ENCODE measurements around the gene TIFAB. TPM values are rescaled to one million over a fixed set of nuclear protein-coding genes. Genes with fewer than 3 reads are reported as not detected.

The TIFAB gene
- total and polyA plus RNA-seq, 7 experiments from 2014 or later = 0.05 to 1.1 (median 0.08) TPM; not detected in 4

DNA sequence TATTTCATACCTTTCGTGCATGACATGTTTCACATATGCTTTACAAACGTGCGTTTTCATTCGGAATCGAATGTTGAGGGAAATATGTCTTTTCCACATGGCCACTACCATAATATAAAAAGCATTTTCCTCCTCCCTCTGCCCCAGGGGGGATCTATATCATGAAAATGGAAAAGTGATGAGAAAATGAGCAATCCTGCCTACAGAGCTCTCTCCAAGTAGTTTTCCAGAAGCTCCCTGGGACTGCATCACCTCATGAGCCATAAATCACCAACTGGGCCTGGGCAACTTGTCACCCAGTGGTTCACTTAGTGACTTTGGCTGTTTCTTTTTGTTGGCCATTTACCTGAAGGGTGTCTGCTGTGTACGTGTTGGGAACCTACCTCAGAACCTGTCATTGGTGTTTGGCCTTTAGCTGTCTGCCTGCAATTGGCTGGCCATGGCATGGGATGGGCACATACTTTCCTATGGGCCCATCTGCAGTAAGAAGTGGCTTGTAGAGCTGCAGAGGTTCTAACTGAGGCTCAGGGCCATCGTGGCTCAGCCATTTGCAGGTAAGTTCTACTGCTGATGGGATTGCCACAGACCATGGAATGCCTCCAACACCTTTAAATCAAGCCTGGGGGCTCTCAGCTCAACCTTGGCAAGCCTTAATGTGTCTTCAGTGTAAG, 9.5 kb upstream of the TIFAB start:
- Mint-ChIP-seq H3K9me3 (no peaks in the 10 kb centered on the region), H3K4me1 (peaks cover 6 to 15% (median 9%) of the 10 kb centered on the region in 7 donors), H3K27me3 (peaks cover 12 to 29% (median 22%) of the 10 kb centered on the region in 5 donors), H3K27ac (no peak overlapping the region), H3K36me3 (no peaks in the 10 kb centered on the region), H3K4me3 (no peak overlapping the region)
- H3K4me3 ChIP-seq (ENCODE audit: low read length) = no peak overlapping the region
- no peaks in the 10 kb centered on the region for H3K9me3 ChIP-seq (ENCODE audit: control insufficient read depth in 2 of 3, low read length in 3 of 3)
- no peaks in the 10 kb centered on the region for H3K27me3 ChIP-seq (ENCODE audit: control insufficient read depth in 2 of 2, insufficient read depth in 2 of 2, low read length in 2 of 2)
- no peak for DNase-seq
- ATAC-seq = no peak
- intact Hi-C loops (cut with micrococcal nuclease) = loop anchor here (1.0 to 5.0 kb wide), 4 partner anchors 90 to 371 kb away; partner anchors contain the start of gene SLC25A48 (in 1 of the 2)
- ChIA-PET POLR2A (no interaction called here), CTCF (interaction anchor here (1.3 to 2.5 kb wide), 5 partner anchors 8 to 105 kb away, joined by 3 to 12 read pairs (median 4); partner anchors contain the start of gene DCANP1)
- peaks cover 0 to 4% of the 10 kb centered on the region in 2 donors for H3K4me1 ChIP-seq (ENCODE audit: control insufficient read depth in 2 of 2, insufficient read depth in 2 of 2, low read length in 2 of 2)
- no peak overlapping the region for H3K27ac ChIP-seq (ENCODE audit: low read depth, low read length)
- H3K36me3 ChIP-seq (ENCODE audit: control insufficient read depth in 2 of 3, insufficient read depth in 3 of 3, low read length in 3 of 3) = no peaks in the 10 kb centered on the region

DNA sequence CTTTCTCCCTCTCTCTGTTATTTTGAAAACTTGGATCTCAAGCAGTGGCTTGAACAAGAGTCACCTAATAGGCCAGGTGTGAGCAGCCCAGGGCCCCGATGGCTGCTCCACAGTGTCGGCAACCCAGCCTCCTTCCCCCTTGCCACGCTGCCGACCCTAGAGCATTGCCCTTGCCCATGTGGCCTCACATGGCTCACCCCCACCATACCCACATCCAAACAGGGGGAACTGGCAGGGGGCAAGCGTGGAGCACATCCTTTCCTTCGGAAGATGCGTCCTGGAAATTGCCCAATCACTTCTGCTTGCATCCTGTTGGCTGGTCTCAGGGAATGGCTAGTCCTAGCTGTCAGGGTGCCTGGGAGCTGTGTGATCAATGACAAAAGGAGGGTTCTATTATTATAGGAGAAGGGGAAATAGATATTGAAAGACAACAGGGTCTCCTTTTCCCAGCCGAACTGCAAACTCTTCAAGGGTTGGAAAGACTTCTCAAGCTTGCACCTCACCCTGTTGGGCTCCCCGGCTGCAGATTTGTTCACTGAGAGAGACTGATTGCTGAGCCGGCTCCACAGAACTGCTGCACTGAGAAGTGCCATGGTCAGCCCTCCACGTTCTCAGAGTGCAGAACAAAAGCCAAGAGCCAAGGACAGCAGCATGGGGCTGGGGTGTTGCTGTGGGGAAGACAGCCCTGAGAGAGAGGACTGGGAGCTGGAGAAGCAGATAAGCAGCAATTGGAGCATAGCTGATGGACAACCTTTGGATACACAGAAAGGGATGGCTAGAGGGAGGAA, 8.3 kb upstream of the TIFAB start:
- Histone ChIP-seq H3K9me3 (ENCODE audit: control insufficient read depth in 2 of 3, low read length in 3 of 3) (no peaks in the 10 kb centered on the region), H3K36me3 (ENCODE audit: control insufficient read depth in 2 of 3, insufficient read depth in 3 of 3, low read length in 3 of 3) (no peaks in the 10 kb centered on the region), H3K4me3 (ENCODE audit: low read length) (no peak overlapping the region), H3K4me1 (ENCODE audit: control insufficient read depth in 2 of 2, insufficient read depth in 2 of 2, low read length in 2 of 2) (no peaks in the 10 kb centered on the region), H3K27ac (ENCODE audit: low read depth, low read length) (no peak overlapping the region), H3K27me3 (ENCODE audit: control insufficient read depth in 2 of 2, insufficient read depth in 2 of 2, low read length in 2 of 2) (no peaks in the 10 kb centered on the region)
- H3K4me3 Mint-ChIP-seq = no peak overlapping the region
- DNase-seq = no peak
- peaks cover 6 to 22% (median 17%) of the 10 kb centered on the region in 5 donors for H3K27me3 Mint-ChIP-seq
- no peaks in the 10 kb centered on the region for H3K36me3 Mint-ChIP-seq
- ATAC-seq = no peak
- intact Hi-C loops (cut with micrococcal nuclease) = loop anchor here in 1 of 2 donors (5.0 kb wide), 1 partner anchor 372 kb away; the partner anchor contains the start of gene SLC25A48
- ChIA-PET POLR2A (no interaction called here), CTCF (interaction anchor here (0.6 to 2.5 kb wide), 5 partner anchors 9 to 106 kb away, joined by 3 to 12 read pairs (median 4); partner anchors contain the start of gene DCANP1)
- H3K9me3 Mint-ChIP-seq = no peaks in the 10 kb centered on the region
- no peak overlapping the region for H3K27ac Mint-ChIP-seq
- H3K4me1 Mint-ChIP-seq = peaks cover 0 to 8% (median 4%) of the 10 kb centered on the region in 7 donors

DNA sequence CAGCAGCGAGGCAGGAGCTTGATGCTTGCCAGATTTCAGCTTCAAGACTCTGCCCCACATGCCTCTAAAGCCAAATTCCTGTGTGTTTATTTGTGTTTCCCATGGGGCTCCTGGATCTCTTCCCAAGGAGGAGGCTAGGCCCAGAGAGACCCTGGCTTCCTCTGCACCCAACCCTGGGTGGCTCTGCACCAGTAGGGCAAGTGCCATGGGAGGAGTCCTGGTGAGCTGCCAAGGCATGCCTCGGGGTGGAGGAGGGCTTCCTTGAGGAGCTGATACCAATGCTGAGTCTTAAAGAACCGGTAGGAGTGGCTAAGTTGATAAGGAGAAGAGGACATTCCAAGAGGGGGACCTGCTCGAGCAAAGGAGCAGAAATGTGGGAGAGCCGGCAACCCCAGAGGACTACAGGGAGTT, 6.8 kb upstream of the TIFAB start:
- ChIA-PET CTCF (interaction anchor here (1.4 kb wide), 1 partner anchor 93 kb away, joined by 5 read pairs; no protein-coding TSS in a partner anchor), POLR2A (no interaction called here)
- no peak overlapping the region for H3K4me3 Mint-ChIP-seq
- H3K4me1 Mint-ChIP-seq = peaks cover 0 to 7% (median 3%) of the 10 kb centered on the region in 7 donors
- H3K9me3 Mint-ChIP-seq = no peaks in the 10 kb centered on the region
- H3K27ac ChIP-seq (ENCODE audit: low read depth, low read length) = no peak overlapping the region
- no peaks in the 10 kb centered on the region for H3K36me3 ChIP-seq (ENCODE audit: control insufficient read depth in 2 of 3, insufficient read depth in 3 of 3, low read length in 3 of 3)
- H3K4me3 ChIP-seq (ENCODE audit: low read length) = no peak overlapping the region
- no peaks in the 10 kb centered on the region for H3K4me1 ChIP-seq (ENCODE audit: control insufficient read depth in 2 of 2, insufficient read depth in 2 of 2, low read length in 2 of 2)
- no peaks in the 10 kb centered on the region for H3K27me3 ChIP-seq (ENCODE audit: control insufficient read depth in 2 of 2, insufficient read depth in 2 of 2, low read length in 2 of 2)
- peaks cover 0 to 15% (median 10%) of the 10 kb centered on the region in 5 donors for H3K27me3 Mint-ChIP-seq
- no peak for ATAC-seq
- H3K9me3 ChIP-seq (ENCODE audit: control insufficient read depth in 2 of 3, low read length in 3 of 3) = no peaks in the 10 kb centered on the region
- no peaks in the 10 kb centered on the region for H3K36me3 Mint-ChIP-seq
- no peak overlapping the region for H3K27ac Mint-ChIP-seq
- intact Hi-C loops (cut with micrococcal nuclease) = no loop called here
- no peak for DNase-seq

DNA sequence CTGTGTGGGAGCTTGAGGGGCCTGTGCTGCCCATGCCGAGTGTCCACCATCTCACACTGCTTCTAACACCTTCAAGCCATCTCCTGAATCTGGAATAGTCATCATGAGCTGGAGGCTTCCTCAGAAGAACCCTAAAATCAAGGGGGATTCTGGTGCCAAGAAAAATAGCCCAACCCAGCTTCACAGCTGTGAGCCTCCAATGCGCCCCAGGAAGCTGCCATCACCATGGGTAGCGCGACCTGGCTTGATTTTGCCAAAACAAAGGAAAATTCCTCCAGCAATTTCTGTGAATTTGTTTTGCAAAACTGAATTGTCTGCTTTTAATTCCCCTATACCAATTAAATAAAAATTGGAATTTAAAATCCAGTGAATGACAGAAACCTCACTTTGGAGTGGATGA, 6.2 kb upstream of the TIFAB start:
- H3K4me1 Mint-ChIP-seq = peaks cover 0 to 7% (median 3%) of the 10 kb centered on the region in 7 donors
- H3K36me3 Mint-ChIP-seq = no peaks in the 10 kb centered on the region
- DNase-seq (no peak), ATAC-seq (no peak)
- ChIA-PET POLR2A (no interaction called here), CTCF (interaction anchor here (0.9 to 1.4 kb wide), 5 partner anchors 11 to 108 kb away, joined by 4 to 6 read pairs (median 5); partner anchors contain the start of gene DCANP1)
- H3K27me3 ChIP-seq (ENCODE audit: control insufficient read depth in 2 of 2, insufficient read depth in 2 of 2, low read length in 2 of 2) = no peaks in the 10 kb centered on the region
- H3K4me1 ChIP-seq (ENCODE audit: control insufficient read depth in 2 of 2, insufficient read depth in 2 of 2, low read length in 2 of 2) = no peaks in the 10 kb centered on the region
- no peak overlapping the region for H3K4me3 ChIP-seq (ENCODE audit: low read length)
- H3K9me3 ChIP-seq (ENCODE audit: control insufficient read depth in 2 of 3, low read length in 3 of 3) = no peaks in the 10 kb centered on the region
- no peaks in the 10 kb centered on the region for H3K36me3 ChIP-seq (ENCODE audit: control insufficient read depth in 2 of 3, insufficient read depth in 3 of 3, low read length in 3 of 3)
- no peak overlapping the region for H3K4me3 Mint-ChIP-seq
- intact Hi-C loops (cut with micrococcal nuclease) = no loop called here
- H3K27me3 Mint-ChIP-seq = peaks cover 0 to 17% (median 6%) of the 10 kb centered on the region in 5 donors
- H3K27ac Mint-ChIP-seq = no peak overlapping the region
- no peaks in the 10 kb centered on the region for H3K9me3 Mint-ChIP-seq
- no peak overlapping the region for H3K27ac ChIP-seq (ENCODE audit: low read depth, low read length)

DNA sequence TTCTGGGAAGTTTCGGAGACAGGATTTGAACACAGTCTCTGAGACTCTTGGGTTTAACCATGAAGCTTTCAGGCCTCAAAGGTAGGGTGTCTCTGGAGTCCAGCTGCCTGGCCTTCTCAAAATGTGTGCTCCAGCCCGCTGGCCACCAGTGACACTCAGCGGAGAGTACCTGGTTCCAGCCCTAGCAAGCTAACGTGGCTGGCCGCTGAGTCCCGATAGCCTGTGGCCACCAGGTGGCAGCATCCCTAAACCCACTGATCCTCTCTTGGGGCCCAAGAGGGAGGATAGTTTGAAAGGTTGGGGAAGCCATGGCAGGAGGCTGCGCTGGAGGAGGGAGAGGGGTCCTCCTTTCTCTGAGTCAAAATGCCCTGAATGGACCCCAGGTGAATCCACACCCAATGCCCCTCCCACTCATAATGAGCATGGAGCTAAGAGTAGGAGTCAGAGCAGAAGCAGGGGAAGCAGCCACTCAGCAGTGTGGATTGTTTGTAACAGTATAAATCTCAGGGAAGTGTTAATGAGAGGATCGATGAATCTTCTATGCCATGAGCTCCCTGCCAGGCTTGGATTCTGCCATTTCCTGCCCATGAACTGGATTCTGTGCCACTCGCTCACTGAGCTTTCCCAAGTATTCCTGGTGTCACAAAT, 5.4 kb upstream of the TIFAB start:
- H3K4me3 Mint-ChIP-seq = no peak overlapping the region
- H3K36me3 ChIP-seq (ENCODE audit: control insufficient read depth in 2 of 3, insufficient read depth in 3 of 3, low read length in 3 of 3) = no peaks in the 10 kb centered on the region
- H3K4me3 ChIP-seq (ENCODE audit: low read length) = no peak overlapping the region
- H3K4me1 ChIP-seq (ENCODE audit: control insufficient read depth in 2 of 2, insufficient read depth in 2 of 2, low read length in 2 of 2) = no peaks in the 10 kb centered on the region
- intact Hi-C loops (cut with micrococcal nuclease) = loop anchor here in 1 of 2 donors (1.0 kb wide), 1 partner anchor 95 kb away; no protein-coding TSS in a partner anchor
- DNase-seq = peak in 7 of 9 donors; percentile 19 to 59 (median 36)
- no peaks in the 10 kb centered on the region for H3K27me3 ChIP-seq (ENCODE audit: control insufficient read depth in 2 of 2, insufficient read depth in 2 of 2, low read length in 2 of 2)
- no peaks in the 10 kb centered on the region for H3K9me3 ChIP-seq (ENCODE audit: control insufficient read depth in 2 of 3, low read length in 3 of 3)
- ChIA-PET POLR2A (interaction anchor here (0.5 kb wide), 1 partner anchor 79 kb away, joined by 3 read pairs; no protein-coding TSS in a partner anchor), CTCF (interaction anchor here (0.9 to 1.4 kb wide), 7 partner anchors 10 to 109 kb away, joined by 4 to 6 read pairs (median 5); partner anchors contain the start of gene DCANP1)
- ATAC-seq = peak; percentile 55
- peaks cover 0 to 5% (median 3%) of the 10 kb centered on the region in 7 donors for H3K4me1 Mint-ChIP-seq
- H3K27ac Mint-ChIP-seq = no peak overlapping the region
- peaks cover 0 to 18% (median 6%) of the 10 kb centered on the region in 5 donors for H3K27me3 Mint-ChIP-seq
- no peaks in the 10 kb centered on the region for H3K9me3 Mint-ChIP-seq
- no peaks in the 10 kb centered on the region for H3K36me3 Mint-ChIP-seq
- H3K27ac ChIP-seq (ENCODE audit: low read depth, low read length) = no peak overlapping the region

Data from naive thymus-derived CD4-positive, alpha-beta T cell (primary cell).